GM18868 (cell line): ENCODE measurements around the gene UCN.
"Not testable (repeated sequence)": the region's sequence is repeated elsewhere in the genome, so short reads cannot be mapped to it uniquely, and the experiment has no call there.

Experiments
- ATAC-seq: cut with Tn5 transposase; IDR thresholded peaks from one replicate; pipeline ENCODE4 v1.9.1; 2021; ENCODE audit warnings: mild to moderate bottlenecking, moderate library complexity; ENCODE audit not compliant: unreplicated experiment

The UCN gene, protein sequence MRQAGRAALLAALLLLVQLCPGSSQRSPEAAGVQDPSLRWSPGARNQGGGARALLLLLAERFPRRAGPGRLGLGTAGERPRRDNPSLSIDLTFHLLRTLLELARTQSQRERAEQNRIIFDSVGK

GRCh38 chr2:27308359-27308881 is at the start of gene UCN:
Gene UCN, minus strand, starts transcription at chr2:27308445. Its CDS starts 550 bp downstream, at chr2:27307895.
- no peak for ATAC-seq

DNA sequence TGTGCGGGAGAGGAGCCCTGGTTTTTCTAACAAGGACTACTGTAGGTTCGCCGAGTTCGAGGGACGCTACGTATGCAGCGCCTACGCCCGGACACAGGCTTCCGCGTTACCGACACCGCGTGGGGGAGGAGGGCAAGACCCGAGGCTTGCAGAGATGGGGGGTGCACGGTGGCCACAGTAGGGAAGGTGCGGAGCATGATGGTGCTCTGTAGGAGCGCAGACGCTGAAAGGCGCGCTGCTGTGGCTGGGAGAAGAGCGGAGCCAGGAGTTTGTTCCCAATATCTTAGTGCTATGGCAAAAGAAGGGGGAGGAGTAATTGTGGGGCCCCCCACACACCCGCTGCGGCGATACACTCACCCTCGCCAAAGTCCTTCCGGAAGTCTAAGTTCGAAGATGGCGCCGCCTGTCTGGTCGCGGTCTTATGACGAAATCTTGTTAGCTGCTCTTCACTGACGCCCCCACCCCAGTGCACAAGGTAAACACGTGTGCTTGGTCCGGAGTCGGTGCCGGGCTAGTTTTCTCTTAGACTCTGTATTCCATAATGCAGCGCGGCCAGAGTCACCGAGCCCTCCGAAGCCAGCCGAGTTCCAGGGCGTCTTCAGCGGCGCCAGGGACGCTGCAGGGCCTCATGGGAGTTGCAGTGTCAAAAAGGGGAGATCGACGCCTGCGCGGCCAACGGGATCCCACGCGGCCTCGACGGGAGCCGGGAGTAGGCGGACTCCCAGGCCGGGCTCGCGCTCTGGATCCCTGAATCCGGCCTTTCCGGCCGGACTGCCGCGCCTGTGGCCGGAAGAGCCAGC is 48.3 kb upstream of the UCN start, which contains the start of gene GTF3C2:
GTF3C2 (minus strand) TSS at position 383 of the 800 bp plus-strand sequence. CDS start 13,210 bp downstream, outside the sequence.
- peak; percentile 89 for ATAC-seq

DNA sequence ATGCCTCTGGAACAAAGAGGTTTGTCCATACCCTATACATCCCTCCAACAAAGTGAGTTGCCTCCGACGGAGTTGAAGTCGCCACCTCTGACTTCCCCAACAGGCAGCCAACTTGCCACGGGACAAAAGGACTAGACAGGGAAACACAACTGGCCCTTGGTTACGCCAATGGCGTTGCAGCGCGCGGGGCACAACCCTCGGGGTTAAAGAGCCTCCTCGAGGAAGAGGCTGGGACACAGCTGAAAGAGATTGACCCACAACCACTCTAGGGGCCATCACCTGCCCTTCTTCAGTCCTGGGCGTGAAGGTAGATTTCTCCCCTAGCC is 47.8 kb upstream of the UCN start:
- ATAC-seq: peak; percentile 31

- no peak for ATAC-seq
These were observed 46.3 kb upstream of the UCN start for GRCh38 chr2:27354597-27354927.

DNA sequence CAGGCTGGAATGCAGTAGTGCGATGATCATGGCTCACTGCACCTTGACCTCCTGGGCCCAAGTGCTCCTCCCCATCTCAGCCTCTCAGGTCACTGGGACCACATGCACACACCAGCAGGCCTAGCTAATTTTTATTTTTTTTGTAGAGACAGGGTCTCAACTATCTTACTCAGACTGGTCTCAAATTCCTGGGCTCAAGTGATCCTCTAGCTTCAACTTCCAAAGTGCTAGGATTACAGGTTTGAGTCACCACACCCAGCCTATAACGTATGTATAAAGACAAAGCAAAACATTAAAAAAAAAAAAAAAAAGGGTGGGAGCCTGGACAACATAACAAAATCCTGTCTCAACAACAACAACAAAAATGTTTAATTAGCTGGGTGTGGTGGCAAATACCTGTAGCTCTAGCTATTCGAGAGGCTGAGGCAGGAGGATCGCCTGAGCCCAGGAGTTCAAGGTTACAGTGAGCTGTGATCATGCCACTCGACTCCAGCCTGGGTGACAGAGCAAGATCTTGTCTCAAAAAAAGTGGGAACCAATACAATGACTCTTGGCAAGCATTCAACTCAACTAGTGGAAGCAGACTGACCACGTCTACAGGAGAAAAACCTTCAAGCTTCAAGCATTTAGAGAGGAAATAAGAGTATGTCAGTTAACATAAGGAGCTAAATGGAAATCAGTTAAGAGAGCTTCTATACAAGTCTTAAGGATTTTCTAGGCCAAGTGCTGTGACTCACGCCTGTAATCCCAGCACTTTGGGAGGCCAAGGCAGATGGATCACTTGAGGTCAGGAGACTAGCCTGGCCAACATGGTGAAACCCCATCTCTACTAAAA is 45.7 kb upstream of the UCN start:
- ATAC-seq: no peak

GRCh38 chr2:27353386-27353761 is 45.1 kb upstream of the UCN start:
- ATAC-seq: not testable (repeated sequence)

GRCh38 chr2:27351802-27352598 is 43.8 kb upstream of the UCN start:
- ATAC-seq: no peak

DNA sequence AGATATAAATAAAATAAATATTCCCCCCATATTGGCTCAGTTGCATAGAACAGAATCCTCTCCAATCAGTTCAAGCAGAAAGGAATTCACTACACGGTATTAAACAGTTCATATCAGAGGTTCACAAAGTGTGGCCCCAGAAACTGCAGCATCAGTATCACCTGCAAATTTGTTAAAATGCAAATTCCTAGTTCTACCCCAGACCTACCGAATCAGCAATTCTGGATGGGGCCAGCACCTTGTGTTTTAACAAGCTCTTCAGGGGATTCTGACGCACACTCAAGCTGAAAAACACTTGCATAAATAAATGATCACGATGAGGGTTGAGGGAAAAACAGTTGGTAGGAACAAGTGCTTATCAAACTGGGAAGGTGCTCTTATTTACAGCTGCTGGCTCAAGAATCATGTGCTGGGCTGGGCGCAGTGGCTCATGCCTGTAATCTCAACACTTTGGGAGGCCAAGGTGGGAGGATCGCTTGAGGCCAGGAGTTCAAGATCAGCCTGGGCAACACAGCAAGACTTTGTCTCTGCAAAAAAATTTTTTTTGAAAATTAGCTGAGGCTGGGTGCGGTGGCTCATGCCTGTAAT is 42.0 kb upstream of the UCN start:
- no peak for ATAC-seq

- ATAC-seq: no peak
These were observed 39.4 kb upstream of the UCN start for GRCh38 chr2:27347641-27348040.

DNA sequence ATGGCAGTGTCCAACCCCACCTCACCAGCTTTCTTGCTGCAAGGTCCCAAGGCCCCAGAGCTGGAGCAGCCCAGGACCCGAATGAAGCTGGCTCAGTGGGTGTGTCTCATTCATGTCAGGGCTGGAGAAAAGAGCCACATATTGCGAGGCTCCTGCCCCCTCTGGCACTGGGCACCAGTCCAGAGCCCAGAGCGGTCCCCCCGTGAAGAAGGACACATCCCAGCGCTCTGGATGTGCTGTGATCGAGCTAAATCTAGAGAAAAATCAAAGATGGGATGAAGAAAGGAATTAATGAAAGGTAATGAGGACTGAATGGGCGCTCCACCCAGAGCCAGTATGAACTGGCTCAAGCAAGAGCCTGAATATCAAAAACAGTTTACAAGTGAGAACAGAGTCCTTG is 27.9 kb upstream of the UCN start:
- ATAC-seq: no peak

DNA sequence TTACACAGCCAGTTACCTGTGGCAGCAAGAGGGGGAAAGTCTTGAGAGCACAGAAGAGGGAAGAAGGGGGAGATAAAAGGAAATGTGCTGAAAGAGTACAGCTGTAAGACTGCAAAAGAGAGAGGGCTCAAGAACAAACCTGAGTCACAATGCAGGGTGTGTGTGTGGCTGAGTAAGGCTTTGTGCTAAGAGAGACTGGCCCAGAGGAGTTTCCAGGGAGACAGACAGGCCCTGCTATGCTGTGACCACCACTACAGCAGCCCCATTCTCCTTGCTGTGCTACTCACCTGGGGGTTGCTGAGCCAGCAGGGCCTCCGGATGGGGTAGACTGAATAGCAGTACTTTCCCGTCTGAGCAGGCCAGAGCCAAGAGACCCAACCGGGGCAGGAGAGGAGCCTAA is 27.1 kb upstream of the UCN start:
- ATAC-seq: no peak

GRCh38 chr2:27324720-27325119 is 16.5 kb upstream of the UCN start:
- no peak for ATAC-seq

GRCh38 chr2:27323596-27324285 is 15.5 kb upstream of the UCN start:
- no peak for ATAC-seq

DNA sequence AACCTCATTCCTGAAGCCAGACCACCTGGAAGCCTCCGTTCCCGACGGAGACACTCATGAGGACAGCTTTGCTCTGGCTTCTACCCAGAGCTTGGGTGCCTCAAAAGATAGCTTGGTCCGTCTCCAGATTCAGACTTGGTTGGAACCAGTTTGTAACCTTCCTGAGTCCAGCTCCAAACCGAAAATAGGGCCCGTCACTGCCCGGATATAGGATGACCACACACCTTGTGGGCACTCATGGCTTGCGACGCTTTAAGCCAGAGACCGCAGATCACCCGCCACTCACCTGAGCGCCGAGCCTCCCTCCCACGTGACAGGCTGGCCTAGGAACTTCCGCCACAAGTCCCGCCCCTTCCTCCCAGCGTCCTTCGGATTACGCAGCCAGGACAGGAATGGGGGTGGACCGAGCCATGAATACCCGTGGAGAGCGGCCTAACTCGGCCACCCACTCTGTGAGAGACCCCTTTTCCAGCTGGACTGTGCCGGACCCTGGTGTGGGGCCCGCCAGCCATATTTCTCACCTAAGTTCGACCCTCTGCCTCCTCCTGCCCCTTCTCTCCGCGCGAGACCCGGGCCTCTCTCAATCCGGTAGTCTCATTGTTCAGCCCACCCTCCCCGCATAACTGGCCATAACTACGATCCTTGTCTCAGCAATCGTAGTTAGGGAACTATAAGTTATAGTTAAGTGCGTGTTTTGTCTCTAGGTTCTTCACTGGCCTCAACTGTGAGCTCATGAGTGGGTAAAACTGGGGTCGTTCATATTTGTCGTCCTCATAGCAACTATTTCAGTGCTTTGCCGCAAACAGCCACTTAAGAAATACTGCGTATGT is 14.7 kb upstream of the UCN start, which contains the start of gene MPV17:
MPV17 (minus strand) TSS at position 332 of the 830 bp plus-strand sequence. CDS start 580 bp downstream, outside the sequence.
- peak; percentile 94 for ATAC-seq

- no peak for ATAC-seq
These were observed 14.1 kb upstream of the UCN start for GRCh38 chr2:27322301-27322765.

DNA sequence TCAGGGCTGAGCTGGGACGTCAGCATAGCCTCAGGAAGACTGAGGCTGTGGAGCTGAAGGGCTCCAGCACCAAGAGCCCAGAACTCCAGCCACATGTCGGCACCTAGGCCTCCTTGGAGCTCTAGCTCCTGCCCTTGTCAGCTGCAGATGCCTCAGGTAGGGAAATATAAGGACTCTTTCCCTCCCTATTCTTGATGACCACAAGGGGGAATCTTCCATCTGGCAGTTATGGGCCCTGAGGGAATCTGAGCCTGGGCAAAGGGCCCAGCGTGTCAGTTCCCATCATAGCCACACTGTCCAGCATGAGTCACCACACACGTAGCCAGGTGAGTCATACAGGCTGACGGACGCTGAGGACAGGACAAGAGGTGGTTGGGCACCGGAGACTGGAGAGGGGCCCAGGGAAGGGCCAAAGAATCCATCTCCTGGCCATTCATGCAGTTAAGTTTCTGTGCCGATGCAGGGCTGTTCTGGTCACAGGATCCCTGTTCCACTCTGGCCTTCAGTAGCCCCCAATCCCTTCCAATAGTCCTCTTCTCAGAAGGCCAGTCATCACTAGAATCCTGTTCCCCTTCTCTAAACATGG is 12.8 kb upstream of the UCN start:
- ATAC-seq: no peak

DNA sequence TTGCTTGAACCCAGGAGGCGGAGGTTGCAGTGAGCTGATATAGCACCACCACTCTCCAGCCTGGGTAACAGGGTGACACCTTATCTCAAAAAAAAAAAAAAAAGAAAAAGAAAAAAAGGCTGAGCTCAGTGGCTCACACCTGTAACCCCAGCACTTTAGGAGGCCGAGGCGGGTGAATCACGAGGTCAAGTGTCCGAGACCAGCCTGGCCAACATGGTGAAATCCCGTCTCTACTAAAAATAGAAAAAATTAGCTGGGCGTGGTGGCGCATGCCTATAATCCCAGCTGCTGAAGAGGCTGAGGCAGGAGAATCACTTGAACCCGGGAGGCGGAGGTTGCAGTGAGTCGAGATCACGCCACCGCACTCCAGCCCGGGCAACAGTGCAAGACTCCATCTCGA is 11.6 kb upstream of the UCN start:
- not testable (repeated sequence) for ATAC-seq

GRCh38 chr2:27316655-27317412 is 8.6 kb upstream of the UCN start:
- no peak for ATAC-seq
